ENCODE data around the gene KIAA0232.
"Not testable (repeated sequence)": the region's sequence is repeated elsewhere in the genome, so short reads cannot be mapped to it uniquely, and the experiment has no call there.

KIAA0232 gene

DNA sequence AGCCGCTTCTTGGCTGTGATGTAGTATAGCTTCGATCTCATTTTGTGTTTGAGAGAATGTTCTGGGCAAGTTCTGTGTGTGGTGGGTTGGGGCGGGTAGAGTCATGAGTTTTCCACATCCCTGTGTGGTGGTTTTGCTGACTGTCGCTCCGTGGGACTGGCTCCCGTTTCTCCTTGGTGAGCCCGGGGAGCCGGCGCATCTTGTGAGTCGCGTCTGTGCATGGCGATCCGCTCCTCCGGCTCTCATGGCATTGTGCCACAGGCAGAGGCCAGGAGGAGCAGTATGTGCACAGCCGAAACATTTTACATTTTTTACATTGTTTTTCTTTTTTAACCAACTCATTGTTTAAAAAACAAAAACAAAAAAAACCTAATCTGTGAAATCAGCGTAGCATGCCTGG lies 99.4 kb downstream of the KIAA0232 start:
- DNase-seq (ENCODE audit: low spot score): no peak

DNA sequence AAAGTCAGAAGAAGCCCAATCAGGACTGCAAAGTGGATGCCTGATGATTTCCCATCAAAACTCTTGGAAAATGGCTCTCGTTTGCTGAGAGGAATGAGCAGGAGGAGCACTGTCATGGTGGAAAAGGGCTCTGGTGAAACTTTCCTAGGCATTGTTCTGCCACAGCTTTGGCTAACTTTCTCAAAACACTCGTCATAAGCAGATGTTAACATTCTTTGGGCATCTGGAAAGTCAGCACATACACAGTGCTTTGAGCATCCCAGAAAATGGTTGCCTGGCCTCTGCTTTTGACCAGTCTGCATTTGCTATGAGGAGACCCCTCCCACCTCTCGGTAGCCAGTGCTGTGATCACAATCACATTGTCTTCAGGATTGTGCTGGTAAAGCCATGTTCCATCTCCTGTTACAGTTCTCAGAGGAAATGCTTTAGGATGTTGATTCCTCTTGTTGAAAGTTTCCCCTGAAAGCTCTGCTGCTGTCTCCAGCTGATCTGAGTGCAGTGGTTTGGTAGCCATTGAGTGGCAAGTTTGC lies 101.9 kb downstream of the KIAA0232 start:
- DNase-seq (ENCODE audit: low spot score): no peak

DNA sequence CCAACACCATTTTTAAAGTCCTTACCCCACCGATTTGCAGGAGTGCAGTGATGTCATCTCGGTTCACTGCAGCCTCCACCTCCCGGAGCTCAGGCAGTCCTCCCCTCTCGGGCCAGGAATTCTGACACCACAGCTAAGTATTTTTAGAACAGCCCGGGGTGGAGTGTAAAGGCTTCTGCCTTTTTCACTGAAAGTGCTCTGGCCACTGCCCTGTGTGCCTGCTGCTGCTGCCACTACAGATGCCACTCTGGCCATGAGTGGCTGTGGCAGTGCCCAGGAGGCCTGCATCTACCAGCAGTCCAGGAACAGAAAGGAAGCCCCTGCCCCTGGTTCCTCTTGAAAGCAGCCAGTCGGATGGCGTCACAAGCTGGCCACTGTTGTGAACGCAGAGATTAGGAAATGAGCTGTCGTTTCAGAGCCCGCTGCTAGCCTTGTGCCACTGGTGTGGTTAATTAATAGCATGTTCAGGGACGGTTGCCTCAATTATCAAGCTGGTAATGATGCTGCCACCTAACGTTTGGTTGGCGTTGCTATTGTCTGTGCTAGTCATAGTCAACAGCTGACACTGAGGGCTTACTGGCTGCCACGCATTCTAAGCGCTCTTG lies 103.5 kb downstream of the KIAA0232 start:
- DNase-seq (ENCODE audit: low spot score): no peak

DNA sequence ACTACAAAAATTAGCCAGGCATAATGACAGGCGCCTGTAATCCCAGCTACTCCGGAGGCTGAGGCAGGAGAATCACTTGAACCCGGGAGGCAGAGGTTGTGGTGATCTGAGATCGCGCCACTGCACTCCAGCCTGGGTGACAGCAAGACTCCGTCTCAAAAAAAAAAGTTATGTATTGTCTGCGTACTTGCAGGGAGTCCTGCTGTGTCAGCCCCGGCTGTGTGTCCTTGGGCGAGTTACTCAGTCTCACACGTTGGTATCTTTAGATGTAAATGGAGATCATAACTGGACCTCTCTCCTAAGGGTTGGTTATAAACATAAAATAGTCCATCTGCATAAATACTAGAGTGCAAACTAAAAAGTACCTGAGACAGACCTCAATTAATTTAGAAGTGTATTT lies 104.4 kb downstream of the KIAA0232 start:
- DNase-seq (ENCODE audit: low spot score): no peak

DNA sequence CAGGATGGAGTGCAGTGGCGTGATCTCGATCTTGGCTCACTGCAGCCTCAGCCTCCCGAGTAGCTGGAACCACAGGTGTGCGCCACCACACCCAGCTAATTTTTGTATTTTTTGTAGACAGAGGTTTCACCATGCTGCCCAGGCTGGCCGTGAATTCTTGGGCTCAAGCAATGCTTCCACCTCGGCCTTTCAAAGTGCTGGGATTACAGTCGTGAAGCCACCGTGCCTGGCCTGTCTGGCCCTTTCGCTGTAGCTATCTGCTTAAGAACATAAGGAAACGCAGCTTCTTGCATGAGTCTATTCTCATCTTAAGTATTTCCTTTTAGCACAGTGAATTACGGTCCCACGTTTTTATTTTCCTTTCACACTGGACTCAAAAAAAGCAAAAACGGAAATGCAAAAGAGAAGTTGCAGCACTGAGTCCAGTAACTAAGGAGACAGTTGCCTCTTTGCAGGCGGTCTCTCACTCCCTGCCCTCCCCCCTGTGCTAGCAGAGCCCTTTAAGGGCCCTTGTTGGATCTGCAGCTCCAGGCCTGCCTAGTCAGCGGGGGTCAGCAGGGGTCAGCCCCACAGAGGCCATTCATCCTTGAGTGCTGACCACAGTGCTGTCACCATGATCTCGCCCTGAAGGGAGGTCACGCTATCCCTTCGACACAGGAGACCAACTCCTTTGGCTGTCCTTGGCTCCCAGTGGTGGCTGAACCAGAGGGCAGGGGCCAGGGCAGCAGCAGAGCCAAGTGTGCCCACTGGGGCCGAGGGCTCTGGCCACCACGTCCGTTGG lies 105.3 kb downstream of the KIAA0232 start:
- DNase-seq (ENCODE audit: low spot score): no peak

DNA sequence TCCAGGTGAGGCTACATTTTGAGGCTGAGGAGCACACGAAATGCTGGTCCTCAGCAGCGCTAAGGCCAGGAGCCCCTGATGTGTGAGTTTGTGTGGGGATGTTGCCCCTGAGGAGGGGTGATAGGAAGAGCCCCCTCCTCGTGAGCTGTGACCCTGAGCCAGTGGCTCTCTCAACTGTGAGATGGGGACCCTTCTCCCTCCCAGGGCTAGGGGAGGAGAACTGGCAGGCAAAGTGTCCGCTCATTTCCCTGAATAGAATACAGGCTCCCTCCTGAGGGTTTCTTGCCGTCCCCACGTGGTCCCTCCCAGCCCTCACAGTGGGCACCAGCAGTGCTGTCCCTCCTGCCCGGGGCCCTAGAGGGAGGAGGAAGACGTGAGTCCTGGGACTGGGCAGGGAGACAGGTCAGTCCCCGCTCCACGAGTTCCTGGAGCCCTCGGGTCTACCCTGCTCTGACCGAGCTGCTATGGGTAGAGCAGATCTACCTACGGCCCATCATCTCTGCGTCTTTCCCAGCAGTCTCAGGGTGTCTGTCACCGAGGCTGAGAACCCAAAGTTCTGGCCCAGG lies 106.1 kb downstream of the KIAA0232 start:
- DNase-seq (ENCODE audit: low spot score): no peak

DNA sequence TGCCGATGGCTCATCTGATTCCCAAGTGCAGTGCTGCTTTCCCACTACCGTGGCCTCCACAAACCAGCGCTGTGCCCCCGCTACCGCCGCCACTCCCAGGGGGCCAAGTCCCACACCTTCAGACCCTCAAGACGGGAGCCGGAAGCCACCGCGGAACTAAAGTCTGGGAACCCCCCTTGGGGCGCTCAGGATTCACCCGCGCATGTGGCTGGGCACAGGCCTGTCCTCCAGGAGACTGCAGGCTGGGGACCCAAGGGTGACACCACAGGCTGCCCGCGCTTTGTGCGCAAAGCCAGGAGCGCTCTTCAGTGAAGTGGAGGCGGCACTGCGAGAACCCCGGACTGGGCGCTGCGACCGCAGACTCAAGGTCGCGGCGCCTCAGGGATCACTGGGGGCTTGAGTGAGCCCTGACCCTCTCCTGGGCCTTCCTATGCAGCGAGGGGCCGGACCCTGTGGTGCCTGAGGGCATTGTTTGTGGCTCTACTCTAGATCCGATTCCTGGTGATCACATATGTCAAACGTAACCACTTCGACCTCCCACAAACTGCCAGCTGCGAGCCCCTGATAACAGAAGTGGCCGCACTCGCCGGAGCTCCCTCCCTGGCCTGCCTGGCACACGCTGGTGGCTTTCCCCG lies 106.7 kb downstream of the KIAA0232 start:
- DNase-seq (ENCODE audit: low spot score): no peak

DNA sequence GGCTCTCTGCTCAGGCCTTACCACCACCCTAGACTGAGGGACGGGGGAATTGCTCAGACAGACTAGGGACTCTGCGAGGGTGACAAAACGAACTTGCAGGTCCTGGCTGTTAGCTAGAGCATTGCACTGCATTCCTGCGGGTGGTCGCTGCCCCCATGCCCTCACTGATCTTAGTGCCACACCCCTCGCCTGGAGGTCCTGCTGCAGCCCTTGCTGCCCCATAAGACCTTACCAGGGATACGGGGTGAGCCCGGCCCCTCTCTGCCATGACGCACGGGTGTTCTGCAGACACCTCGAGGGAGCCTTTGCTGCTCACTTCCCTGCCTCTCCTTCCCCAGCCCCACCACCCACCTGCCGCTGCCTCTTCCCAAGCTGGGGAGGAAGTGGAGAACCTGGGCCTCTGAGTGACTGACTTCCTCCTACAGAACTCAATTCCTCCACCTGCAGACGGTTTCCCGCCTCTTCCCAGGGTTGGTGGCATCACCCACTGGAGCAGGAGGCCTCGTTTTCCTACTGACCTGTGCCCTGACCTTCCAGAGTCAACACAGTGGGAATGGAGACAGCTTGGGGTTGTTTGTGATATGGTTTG lies 107.3 kb downstream of the KIAA0232 start:
- no peak for DNase-seq (ENCODE audit: low spot score)

DNA sequence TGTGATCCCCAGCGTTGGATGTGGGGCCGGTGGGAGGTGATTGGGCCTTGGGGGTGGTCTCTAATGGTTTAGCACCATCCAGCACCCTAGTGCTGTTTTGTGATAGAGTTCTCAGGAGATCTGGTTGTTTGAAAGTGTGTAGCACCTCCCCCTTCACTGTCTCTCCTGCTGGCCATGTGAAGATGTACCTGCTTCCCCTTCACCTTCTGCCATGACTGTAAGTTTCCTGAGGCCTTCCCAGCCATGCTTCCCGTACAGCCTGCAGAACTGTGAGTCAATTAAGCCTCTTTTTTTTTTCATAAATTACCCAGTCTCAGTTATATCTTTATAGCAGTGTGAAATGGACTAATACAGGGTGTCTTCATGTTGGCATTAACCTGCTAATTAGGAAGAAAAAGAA lies 107.8 kb downstream of the KIAA0232 start:
- no peak for DNase-seq (ENCODE audit: low spot score)

DNA sequence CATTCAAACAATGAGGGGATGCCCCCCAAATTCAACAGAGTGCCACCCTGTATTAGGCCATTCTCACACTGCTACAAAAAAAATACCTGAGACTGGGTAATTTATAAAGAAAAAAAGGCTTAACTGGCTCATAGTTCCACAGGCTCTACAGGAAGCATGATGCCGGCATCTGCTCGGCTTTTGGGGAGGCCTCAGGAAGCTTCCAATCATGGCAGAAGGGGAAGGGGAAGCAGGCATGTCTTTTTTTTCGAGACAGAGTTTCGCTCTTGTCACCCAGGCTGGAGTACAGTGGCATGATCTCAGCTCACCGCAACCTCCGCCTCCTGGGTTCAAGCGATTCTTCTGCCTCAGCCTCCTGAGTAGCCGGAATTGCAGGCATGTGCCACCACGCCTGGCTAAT lies 108.4 kb downstream of the KIAA0232 start:
- DNase-seq (ENCODE audit: low spot score): not testable (repeated sequence)

DNA sequence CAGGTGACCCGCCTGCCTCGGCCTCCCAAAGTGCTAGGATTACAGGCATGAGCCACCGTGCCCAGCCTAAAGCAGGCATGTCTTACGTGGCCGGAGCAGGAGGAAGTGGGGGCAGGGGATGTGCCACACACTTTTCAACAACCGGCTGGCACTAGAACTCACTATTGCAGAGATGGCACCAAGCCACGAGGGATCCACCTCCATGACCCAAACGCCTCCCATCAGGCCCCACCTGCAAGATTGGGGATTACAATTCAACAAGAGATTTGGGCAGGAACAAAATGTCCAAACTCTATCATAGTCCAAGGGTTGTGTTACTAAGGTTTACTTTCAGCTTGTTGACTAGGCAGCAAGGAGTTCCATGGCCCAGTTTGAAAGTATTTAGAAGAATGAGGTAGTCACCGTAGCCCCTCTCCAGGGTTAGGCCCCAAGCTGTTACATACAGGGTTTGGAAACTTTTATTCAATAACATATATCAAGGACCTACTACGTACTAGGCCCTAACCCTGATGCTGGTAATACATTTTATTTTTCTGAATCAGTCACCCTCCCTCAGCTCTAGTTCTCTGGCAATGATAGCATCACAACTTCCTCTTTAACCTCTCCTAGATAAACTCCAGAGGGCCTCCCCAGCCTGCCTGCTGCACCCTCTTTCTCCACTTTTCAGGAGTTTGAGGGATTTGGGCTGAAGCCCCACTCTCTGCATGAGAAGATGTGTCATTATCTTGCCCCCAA lies 109.1 kb downstream of the KIAA0232 start:
- DNase-seq (ENCODE audit: low spot score): no peak

DNA sequence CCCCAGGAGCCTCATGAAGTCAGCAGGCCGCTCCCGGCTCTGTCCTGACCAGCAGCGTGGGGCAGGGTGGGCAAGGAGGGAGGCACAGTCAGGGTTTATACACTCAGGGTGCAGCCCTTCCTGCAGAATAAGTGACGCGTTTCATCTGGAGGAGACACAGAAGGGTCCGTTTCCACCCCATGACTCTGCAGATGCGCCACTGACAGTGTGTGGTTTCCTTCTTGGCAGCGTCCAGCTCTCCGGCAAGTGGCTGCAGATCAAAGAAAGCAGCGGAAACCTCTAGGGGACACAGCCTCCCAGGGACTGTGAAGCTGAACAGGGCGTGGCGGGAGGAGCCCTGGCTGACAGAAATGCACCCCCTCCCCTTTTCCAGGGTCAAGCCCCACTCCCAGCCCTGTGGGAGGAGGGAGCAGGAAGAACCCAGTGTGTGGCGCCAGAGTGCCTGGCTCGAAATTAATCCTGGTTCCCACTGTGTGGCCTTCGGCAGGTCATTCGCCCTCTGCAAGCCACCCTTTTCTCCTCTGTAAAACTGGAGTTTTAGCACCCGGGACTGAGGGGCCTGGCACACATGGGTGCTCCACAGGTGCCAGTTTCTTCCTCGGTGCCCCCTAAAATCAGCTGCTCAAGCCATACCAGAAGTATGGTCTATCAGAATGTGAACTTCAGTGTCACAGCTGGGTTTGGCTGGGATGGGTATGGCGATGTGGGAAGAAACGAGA lies 109.8 kb downstream of the KIAA0232 start:
- DNase-seq (ENCODE audit: low spot score): no peak

DNA sequence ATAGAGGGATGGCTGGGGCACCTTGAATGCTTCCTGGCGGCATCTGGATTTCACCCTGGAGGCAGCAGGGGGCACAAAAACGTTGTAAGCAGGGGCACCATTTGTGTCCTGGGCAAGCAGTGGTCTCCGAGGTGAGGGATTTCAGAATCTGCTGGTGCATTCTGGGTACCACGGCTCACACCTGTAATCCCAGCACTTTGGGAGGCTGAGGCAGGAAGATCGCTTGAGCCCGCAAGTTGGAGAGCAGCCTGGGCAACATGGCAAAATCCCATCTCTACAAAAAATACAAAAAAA lies 110.3 kb downstream of the KIAA0232 start:
- DNase-seq (ENCODE audit: low spot score): no peak

DNA sequence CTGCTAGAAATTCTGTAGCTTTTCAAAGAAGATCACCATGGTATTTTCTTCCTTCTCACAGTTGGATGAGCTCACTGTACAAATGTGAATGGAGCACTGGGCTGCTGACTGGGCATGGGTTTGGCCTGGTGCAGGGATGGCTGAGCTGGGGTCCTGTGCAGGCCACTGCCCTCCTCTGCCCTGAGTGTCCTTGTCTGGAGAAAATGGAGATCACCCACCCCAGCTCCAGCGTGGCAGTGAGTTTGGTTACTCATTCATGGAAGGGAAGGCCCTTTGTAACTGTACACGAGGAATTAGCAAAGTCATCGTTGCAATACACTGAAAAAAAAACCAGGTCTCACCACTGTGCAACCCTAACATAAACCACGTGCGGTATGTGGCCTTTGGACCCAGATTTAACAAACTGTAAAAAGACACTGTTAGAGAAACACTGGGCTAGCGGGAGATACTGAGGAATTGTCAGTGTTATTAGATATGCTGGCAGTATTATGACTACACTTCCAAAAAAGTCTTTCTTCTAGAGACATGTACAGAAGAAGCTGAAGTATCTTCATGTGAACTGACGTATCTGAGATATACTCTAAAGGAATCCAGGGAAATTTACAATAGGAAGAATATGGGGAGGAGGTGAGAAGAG lies 111.0 kb downstream of the KIAA0232 start:
- DNase-seq (ENCODE audit: low spot score): no peak

DNA sequence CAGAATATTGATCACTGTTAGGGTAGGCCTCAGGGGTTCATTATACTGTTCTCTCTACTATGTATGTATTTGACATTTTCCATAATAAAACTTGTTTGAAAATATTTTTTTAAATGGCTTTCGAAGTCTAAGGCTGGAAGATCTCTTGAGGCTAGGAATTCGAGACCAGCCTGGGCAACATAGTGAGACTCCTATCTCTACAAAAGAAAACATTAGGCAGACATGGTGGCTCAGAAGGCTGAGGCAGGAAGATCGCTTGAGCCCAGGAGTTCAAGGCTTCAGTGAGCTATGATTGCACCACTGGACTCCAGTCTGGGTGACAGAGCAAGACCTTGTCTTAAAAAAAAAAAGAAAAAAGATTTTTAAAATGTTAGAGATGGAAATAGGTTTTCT lies 111.6 kb downstream of the KIAA0232 start:
- no peak for DNase-seq (ENCODE audit: low spot score)

DNA sequence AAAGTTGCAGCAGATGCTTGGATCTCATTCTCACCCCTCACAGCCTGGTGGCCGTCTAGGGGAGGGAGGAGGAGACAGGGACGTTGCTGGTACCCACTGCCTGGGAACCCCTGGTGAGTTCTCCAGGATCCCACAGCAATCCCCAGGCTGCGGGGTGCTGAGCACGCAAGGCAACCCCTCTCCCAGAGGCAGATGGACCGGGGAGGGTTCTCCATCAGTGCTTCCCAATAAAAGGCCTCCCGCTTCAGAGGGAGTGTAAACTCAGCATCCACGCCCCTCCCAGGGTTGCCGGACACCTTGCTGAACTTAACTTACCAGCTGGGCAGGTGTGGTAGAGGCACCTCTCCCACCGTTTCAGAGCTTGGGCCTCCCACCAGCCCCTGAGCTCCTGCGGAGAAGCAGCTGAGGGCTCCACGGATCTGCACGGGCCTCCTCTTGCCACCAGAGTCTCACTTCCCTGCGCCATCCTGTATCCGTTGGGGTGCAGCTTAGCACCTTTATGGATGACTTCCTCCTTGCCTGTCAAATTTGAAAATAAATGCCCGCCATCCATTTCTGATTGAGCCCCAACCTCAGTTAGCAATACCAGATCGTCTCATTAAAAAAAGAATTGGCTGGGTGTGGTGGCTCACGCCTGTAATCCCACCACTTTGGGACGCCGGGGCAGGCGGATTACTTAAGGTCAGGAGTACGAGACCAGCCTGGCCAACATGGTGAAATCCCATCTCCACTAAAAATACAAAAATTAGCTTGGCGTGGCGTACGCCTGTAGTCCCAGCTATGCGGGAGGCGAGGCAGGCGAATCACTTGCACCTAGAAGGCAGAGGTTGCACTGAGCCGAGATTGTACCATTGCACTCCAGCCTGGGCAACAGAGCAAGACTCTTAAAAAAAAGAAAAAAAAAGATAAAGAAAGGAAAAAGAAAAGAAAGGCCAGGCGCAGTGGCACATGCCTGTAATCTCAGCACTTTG lies 112.3 kb downstream of the KIAA0232 start:
- no peak for DNase-seq (ENCODE audit: low spot score)

DNA sequence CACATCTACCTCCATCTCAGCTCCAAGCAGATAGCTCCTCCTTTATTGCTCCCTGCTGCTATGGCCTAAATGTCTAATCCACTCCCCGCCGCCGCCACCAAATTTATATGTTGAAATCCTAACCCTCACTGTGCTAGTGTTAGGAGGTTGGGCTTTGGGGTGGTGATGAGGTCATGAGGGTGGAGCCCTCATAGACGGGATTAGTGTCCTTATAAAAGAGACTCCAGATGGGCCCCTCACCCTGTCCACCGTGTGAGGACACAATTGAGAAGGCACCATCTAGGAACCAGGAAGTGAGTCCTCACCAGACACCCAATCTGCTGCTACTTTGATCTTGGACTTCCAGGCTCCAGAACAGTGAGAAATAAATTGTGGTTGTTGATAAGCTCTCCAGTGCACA lies 113.5 kb downstream of the KIAA0232 start:
- DNase-seq (ENCODE audit: low spot score): no peak

DNA sequence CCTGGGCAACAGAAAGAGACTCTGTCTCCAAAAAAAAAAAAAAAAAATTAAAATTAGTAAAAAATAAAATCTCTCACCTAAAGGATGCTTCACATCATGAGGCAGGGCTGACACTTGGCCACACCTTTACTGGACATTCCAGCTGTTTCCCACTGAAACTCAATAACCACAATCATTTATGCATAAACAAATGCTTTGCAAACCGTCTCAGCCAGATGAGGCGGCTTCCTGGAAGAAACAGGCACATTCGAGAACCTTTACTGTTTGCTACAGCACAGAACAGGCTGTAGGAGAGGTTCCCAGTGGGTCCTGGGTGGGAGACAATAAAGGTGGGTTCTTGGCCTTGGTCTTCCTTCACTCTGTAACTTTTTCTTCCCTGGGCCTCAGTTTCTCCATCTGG lies 116.2 kb downstream of the KIAA0232 start:
- no peak for DNase-seq (ENCODE audit: low spot score)

DNA sequence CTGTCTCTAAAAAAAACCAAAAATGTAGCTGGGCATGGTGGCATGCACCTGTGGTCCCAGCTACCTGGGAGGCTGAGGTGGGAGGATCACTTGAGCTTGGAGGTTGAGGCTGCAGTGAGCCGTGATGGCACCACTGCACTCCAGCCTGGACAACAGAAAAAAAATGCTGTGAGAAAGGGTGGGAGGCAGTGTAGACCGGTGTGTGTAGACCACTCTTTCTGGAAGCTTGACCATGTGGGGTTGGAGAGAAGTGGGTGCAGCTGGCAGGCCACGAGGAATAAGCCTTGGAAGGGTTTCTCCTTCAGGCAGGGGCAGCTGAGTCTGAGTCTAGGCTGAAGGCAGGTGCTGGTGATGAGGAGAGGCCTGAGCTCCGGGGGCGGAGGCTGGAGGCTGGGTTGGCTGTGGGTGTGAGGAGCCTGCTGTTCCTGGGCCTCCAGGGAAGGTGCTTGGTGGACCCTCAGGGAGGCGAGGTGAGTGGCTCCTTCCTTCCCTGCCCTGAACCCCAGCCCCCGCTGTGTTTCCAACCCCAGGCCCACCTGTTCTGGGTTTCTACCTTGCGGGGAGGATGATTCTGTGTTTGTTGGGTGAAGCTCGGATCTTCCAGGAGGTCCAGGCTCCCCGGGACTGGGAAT lies 117.8 kb downstream of the KIAA0232 start:
- no peak for DNase-seq (ENCODE audit: low spot score)
